GDM1 (cell line): ENCODE results near the gene MOB2.

Experiments used
- DNase-seq: peaks from one replicate; lab custom pipeline; 2025; lab: John Stamatoyannopoulos, UW

Gene MOB2

DNA sequence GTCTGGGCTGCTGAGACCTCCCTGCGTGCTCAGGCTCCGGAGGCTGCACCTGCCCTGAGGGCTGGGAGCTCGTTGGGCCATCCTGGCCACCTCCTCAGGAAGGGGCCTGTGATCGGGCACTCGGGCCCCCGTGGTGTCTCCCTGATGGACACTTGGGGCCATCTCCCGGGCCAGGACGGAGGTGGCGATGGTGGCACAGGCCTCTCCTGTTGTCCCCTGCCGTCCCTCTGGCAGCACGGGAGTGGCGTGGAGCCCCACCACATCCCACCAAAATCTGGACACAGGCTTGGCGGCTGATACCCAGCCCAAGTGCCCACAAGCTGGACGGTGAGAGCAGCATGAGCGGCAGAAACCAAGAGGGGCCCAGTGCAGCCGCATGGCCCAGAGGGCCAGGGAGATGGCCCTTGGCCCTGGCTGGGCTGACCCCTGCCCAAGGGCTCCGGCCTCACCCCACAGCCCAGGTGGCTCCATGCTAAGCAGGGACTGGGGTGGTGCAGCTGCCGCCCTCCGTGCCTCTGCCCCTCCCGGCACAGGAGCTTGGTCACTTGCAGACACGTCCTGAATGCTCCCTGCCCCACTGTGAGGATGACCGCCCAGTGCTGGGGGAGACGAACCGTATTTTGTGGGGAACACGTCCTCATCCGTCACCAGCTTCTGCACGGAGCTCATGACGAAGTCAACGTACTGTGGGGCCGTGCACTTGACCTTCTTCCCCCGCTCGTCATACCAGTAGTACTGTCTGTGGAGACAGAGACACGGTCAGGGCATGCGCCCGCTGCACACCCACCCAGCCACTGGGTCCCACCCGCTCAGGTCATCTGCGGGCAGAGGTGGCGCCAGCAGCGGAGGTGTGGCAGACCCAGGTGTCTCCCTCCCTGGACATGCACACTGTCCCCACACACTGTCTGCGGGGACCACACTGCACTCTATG is 15.6 kb downstream of the MOB2 start:
- no peak for DNase-seq

DNA sequence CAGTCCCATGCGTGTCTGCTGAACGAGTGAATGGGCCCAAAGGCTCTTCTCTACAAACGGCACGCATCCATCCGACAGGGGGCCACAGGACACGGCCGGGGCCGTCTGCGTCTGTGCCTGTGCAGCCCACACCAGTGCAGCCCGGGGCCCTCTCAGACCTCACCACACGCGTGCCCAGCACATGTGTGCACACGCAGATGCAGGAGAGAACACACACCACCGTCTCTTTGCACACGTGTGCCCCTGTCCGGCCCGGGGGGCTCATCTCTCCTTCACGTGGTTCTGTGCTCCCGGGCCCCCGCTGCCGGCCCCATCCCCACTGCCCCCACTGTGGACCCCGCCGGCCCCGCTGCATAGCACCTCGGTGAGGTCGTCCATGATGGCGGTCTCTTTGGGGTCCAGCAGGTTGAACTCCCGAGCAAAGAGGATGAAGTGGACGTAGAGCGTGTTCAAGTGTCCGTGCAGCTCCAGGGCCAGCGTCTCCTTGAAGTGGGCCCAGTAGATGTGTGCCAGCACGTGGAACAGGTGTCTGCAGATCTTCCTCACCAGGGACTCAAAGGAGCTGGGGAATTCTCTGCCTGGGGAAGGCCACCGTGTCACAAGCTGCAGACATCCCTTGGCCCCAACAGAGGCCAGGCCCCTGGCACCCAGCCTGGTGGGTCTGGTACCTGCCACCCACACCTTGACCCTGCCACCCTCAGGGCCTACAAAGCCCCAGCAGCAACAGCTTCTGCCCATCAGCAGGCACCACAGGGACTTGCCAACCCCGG is 16.5 kb downstream of the MOB2 start:
- no peak for DNase-seq

DNA sequence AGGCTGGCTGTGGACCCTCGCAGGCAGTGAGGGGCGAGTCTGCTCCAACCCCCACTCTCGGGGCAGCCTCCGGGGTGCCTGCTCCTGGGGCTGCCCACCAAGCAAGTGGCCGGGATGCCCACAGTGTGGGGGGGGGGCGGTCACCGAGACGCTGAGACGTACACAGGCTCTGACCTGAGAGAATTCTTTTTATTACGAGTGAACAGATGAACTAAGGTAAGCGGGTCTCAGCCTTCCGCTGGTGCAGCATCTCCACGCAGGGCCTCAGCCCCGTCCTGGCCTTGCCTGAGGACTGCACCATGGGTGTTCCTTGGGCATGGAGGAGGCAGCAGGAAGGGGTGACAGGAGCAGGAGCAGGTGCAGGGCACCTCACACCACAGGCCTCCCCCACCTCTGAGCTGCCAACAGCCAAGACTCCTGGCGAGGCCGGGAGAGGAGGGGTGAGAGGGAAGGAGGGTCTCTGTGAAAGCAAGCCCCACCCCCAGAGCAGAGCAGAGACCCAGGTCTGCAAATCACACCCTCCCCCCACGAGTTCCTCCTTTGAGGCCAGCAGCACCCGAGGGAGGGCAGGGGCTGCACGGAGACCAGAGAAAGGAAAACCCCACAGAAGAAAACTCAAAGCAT is 17.2 kb downstream of the MOB2 start:
- DNase-seq: no peak

DNA sequence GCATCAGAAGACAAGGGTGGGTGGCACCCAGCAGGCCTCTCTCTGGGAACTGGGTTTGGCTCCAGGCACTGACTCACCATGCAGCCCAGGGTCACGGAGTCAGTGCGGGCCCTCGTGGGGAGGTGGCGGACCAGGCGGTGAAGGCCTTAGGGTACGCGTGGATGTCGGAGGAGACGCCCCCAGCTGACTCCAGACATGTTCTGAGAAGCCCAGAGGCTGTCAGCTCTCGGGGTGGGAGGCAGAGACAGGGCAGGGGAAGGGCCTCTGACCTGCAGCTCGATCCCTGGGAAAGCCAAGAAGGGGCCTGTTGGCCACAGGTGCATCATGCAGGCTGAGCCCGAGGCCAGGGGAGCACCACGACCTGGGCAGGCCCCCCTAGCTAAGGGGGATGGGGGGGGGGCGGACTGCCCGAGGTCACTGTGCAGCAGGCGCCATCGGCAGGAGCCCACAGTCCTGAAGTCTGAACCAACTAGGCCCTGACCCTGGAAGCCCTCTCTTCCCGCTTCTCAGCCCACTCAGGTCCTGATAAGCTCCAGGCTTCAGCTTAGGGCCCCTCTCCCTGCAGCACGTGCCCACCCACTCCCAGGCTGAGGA is 18.0 kb downstream of the MOB2 start:
- no peak for DNase-seq

DNA sequence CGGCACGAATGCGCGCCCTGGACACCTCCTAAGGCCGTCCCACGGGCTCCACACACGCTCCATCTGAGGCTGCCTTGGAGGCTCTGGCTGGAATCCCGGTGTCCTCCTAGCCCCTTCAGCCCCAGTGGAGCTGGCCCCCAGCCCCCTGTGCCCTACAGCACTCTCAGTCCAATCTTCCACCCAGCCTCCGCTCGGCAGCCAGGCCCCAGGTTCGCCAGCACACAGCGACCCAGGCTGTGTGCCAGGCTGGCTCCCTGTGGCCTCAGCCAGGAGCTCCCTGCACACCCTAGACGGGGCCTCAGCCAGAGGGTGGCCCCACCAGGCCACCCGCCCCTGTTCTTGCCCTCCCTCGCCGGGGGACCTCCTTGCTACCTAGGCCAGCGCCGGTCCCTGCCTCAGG is 18.6 kb downstream of the MOB2 start:
- DNase-seq: no peak

DNA sequence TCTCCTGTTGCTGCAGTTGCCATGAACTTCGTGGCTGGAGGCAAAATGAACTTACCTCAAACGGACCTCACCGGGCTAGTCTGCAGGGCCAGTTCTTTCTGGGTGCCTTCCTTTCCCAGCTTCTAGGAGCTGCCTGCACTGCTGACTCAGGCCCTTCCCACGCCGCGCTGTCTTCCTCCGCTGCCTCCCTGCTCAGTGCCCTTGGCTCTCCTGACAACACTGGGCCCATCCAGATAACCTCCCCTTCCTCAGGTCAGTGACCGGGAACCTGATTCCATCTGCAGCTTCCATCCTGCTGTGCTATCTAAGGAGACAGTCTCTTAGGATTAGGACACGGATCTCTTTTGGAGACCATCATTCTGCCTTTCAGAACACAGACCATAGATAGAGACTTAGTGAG is 19.3 kb downstream of the MOB2 start:
- no peak for DNase-seq

DNA sequence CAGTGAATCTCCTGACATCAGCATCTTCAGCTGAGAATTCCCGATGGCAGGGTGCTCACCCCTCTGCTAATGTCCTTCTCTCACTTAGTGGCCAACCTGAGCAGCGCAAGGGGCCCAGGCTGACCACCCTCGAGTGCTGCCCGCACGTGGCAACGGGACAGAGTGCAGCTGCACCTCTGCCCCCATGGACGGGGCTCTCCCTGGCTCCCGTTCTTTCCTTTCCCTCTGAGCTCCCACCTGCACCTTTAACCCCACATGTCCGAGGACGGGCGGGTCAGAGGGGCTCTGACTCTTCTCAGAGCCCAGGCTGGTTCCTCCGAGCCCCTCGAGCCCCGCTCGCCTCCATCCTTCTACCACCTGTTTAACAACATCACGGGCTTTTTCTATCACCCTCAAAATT is 19.8 kb downstream of the MOB2 start:
- DNase-seq: no peak

DNA sequence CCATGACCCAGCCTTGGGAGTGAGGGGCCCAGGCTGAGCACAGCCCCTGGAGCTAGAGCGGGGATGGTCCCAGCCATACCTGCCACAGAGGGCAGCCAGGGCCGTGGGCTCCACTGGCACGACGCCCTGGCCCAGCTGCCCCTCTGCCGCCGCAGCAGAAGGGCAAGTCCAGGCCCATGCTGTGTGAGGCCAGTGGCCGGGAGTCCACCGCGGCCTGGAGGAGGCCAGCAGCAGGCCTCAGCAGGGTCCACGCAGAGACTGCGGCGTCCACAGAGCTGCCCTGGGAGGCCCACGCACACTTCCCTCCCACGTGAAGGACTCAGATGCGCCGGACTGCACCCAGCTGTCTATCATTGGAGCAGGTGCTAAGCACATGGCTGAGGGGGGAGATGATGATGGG is 23.5 kb downstream of the MOB2 start:
- no peak for DNase-seq

DNA sequence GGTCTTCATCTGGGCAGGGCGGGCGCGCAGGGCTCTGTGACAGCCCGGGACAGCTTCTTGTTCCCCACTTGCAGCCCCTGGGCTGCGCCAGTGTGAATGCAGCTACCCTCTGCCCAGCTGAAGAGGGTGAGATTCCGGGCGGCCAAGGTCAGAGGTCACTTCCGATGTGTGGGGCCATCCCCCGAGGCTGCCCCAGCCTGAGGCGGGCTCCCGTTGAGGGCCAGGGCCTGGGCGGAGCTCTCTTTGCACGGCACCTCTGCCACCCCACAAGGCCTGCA is 23.9 kb downstream of the MOB2 start:
- DNase-seq: no peak

DNA sequence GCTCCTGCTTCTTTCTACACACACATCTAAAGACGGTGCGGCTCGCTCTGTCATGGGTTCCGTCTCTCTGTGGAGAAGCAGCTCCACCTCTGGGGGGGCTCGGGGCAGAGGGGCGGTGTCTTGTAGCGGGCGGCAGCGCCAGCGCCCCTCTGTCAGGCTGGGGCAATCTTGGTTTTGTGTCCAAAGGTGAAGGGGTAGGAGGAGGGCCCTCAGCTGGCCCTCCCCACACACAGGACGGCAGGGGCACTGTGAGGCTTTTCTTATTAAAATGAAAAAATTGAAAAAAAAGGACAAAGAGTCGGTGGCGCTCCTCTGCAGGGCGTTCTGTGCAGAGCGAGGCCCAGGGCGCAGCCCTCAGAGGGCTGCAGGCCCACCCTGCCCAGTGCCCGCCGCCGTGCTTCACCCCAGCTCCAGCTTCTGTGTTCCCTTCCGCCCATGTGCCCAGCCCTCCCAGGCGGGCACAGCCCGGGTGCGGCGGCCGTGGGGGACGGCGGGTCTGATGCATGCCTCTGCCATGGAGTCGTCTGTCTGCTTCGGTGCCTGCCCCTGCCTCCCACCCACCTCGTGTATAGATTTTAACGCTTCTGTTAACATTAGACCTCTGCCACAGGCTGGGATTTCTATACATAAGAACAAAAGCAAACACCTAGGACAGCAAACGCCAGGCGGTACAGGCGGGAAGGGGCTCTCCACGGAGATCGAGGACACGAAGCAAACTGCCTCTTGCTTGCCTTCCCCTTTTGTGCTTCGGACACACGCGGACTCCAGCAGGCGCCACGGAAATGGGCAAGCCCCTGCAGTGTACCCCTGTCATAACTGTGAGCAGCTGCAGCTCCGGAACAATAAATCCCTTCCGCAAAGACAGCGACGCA is 24.5 kb downstream of the MOB2 start:
- no peak for DNase-seq

DNA sequence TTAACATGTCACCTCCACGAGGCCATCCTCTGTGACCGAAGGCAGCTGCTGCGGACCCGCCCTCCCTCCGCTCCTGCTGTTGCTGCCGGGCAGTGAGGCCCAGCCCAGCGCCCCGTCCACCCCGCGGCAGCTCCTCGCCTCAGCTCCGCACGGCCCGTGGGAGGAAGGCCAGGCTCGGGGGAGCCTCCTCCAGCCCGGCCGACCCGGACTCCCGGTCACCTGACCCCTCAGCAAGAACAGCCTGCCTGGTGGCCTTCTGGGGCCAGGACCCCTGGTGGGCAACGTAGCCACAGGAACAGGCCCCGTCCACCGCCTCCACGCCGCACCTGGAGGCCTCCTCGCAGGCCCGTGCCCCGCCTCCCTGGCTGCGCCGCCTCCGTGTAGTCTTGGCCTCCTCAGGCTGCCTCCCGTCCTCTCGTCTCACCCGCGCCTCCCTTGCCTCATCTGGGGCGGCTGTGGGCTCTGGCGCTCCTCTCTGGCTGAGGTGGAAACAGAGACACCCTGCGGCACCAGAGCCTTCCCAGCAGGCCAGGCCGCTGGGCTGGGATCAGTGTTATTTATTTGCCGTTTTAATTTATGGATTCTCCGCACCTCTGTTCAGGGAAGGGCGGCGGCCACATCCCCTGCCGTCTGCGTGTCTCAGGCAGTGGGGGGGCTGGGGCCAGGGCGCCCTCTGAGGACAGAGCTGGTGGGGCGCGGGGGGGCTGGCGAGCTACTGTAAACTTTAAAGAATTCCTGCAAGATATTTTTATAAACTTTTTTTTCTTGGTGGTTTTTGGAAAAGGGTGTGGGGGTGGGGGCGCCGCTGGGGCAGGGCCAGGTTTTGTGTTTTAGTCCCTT is 25.4 kb downstream of the MOB2 start:
- DNase-seq: no peak

DNA sequence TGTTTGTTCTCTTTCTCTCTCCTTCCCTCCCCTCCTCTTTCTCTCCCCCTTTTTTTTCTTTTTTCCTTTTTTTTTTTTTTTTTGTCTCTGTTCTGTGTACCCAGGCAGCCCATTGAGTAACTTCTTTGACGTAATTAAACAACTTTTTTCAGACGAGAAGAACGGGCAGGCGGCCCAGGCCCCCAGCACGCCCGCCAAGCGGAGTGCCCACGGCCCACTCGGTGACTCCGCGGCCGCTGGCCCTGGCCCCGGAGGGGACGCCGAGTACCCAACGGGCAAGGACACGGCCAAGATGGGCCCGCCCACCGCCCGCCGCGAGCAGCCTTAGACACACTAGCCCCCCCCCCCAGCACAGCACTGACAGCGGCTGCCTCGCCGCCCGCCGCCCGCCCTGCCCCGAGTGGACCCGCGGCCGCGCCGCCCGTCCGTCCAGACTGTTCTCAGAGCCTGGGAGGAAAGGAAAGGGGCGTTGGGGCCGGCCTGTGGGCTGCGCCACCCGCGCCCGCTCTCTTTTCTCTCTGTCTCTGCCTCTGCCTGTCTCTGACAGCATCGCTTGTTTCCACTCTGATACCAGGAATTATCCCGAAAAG is 26.1 kb downstream of the MOB2 start:
- DNase-seq: no peak

DNA sequence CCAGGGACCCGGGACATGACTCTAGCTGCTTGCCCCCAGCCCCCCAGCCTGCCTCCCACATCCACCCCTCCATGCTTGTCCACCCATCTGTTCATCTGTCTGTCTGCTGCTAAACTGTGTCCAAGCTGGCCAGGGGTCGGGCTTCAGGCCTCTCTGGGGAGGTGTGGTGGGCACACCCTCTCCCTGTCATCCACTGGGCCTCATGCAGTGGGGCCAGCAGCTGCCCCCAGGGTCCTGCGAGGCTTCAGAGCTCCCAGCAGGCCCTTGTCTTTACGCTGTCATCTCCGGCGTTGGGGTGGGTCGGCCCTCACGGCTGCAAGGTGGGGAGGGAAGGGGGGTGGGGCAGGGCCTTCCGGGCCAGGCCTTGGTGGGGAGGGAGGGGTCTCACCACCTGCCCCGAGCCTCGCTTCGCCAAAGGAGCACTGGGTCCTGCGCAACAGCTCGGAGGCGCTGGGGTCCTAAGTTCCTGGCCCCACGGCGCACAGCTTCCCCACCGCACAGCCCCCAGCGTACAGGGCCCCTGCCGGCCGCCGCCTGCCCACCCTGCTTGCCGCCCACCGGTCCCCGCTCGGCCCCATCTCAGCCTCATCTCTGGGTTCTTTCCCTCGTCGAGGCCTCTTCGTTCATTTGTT is 26.7 kb downstream of the MOB2 start:
- DNase-seq: no peak

DNA sequence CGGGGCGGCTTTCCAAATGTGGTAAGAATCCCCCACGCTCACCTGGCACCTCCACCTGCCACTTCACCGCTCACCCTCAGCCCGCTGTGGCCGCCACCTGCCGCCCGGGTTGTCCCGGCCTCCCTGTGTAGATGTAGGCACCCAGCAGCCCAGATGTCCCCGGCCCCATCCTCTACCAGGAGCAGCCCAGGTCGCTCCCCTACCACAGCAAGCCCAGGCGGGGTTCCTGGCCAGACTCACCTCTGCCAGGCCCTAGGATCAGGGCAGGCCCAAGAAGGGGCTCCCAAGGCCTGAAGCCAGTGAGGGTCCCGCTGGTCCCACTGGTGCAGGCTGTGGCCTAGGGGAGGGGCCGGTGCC is 27.4 kb downstream of the MOB2 start:
- no peak for DNase-seq

DNA sequence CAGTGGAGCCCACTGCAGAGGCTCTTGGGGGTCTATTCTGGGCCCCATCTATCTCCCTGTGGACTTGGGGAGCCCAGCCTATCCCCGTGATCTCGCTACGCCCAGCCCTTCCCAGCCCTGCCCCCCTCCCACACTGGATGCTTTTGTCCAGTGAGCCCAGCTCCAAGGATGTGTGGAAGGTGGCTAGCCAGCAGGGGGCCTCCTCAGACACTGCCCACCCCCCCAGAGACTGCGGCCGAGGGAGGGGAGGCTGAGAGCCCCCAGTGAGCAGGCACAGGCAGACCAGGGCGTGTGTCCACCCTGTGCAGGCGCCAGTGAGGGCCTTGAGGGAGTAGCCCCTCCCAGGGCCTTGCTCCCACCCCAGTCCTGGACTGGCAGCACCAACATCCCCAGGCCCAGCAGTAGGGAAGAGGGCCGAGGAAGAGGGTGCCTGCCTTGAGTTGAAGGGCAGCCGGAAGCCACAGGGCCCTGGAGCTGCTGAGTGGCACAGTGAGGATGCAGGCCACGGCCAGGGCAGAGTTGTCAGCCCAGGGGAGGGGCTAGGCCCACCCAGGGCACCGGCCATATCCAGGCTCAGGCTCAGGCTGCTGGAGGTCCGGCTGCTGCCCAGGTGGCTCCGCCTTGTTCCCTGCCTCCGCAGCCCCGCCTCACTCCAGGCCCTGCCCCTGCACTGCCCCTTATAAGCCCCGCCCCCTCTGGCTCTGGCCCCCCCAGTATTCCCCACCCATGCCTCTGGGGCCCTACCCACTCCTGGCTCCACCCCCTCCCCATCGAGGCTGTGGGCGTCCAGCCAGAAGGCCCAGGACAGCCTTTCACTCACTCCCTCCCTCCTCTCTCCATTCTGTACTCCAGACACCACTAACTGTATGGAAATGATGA is 28.0 kb downstream of the MOB2 start:
- DNase-seq: no peak

DNA sequence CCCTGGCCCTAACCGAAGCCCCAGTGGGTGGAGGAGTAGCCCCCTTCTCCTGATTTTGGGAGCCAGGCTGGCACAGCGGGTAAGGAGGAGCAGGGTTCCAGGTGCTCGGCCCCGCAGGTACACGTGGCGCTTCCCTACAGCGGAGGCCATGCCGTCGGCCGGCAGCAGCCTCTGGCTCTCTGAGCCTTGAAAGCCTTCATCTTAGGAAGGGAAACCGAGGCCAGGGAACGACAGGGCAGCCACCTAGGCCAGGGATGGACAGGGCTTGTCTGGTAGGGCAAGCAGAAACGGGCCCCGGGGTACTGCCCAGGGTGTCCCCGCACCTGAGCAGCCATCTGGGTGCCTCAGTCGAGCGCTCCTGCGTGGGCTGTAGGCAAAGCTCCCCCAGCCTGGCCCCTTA is 28.7 kb downstream of the MOB2 start:
- DNase-seq: no peak

DNA sequence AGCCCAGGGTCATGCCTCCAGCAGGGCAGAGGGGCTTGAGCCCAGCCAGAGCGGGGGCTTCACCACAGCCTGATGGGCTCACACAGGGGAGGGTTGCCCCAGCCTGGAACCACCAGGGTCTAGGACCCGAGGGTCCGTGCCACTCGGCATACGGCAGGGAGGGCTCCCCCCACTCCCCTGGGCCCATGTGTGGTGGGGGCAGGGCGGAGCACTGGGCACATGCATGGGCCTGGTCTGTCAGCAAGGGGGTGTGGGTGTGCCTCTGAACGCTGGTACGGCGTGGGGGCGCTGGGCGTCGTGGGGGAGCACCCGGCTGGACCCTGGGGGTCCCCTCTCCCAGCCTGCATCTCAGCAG is 29.3 kb downstream of the MOB2 start:
- no peak for DNase-seq

DNA sequence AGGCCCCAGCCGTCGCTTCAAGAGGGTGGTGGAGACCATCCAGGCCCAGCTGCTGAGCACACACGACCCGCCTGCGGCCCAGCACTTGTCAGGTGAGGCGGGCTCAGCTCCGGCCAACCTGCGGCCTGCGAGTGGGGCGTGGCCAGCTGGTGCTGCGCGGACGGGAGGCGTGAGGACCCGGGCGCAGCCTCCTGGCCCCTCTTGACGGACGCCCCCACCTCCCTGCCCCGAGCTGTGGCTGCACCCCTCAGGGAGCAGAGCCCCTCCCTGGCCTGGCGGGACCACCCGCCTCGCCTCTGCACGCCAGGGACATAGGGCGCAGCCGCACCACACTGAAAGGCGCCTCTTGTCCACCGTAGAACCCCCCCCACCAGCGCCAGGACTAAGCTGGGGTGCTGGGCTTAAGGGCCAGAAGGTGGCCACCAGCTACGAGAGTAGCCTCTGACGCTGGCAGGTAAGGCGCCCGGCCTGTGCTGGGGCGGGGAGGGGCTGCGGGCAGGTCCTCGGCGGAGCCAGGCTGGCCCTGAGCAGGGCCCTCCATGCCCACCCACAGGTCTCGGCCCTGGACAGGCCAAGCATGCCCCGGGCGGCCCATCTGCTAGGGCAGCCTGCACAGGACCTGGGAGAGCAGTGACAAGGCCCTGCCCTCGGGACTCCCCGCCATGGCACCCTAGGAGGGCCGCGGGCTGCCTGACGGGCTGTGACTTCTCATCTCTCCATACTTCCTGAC is 29.8 kb downstream of the MOB2 start:
- DNase-seq: no peak
